ENCODE measurements around the gene RPS10. TPM values are rescaled to one million over a fixed set of nuclear protein-coding genes. Genes with fewer than 3 reads are reported as not detected.
A peak's percentile ranks its signal among the peaks of the same experiment; 100 is the strongest.

RPS10 gene
- polyA plus RNA-seq, 3 donors, result 645 to 2,603 (median 1,054) TPM

GRCh38 chr6:34425132-34425497 is 754 bp downstream of the RPS10 start:
- peak overlapping the region; percentile 78 to 87 for H3K27ac ChIP-seq (ENCODE audit: low read depth in 1 of 2, low read length in 2 of 2)
- intact Hi-C loops (cut with micrococcal nuclease), result loop anchor here (2.0 to 5.0 kb wide), 2 partner anchors 176 to 638 kb away; partner anchors contain the start of genes LEMD2 (in 1 of the 2) and SMIM29 (in 1 of the 2)
- TF ChIP-seq CTCF (IDR thresholded peaks at IDR 0.05), result no peak
- peak in 1 of 3 donors; percentile 12 for DNase-seq
- H3K27ac Mint-ChIP-seq, result peak overlapping the region; percentile 95 to 97 (median 97)
- H3K9me3 Mint-ChIP-seq, result peaks cover 0 to 4% (median 0%) of the 10 kb centered on the region in 7 donors
- H3K4me1 Mint-ChIP-seq, result peaks cover 15% of the 10 kb centered on the region
- peak overlapping the region; percentile 93 for H3K4me3 Mint-ChIP-seq
- peaks cover 33% of the 10 kb centered on the region for H4K20me1 ChIP-seq (ENCODE audit: insufficient read depth, low read length)
- peaks cover 0 to 5% (median 4%) of the 10 kb centered on the region in 3 donors for H3K27me3 Mint-ChIP-seq (ENCODE audit: low read depth in 3 of 3)
- H3K9ac ChIP-seq (ENCODE audit: insufficient read depth, low read length, poor library complexity, severe bottlenecking), result peak overlapping the region; percentile 93
- H3K4me1 ChIP-seq (ENCODE audit: control insufficient read depth in 1 of 2, insufficient read depth in 2 of 2, low read length in 2 of 2), result peaks cover 12% of the 10 kb centered on the region in 2 donors
- H3K27me3 ChIP-seq (ENCODE audit: control insufficient read depth in 2 of 2, insufficient read depth in 2 of 2, low read length in 2 of 2), result no peaks in the 10 kb centered on the region
- H3K9me3 ChIP-seq (replicated peaks in 1 of 2; ENCODE audit: control insufficient read depth in 1 of 2, insufficient read depth in 1 of 2, low read length in 2 of 2), result no peaks in the 10 kb centered on the region
- 8% methylated on average over 5 of the region's 10 CpGs for WGBS (ENCODE audit: insufficient coverage)
- H3K36me3 Mint-ChIP-seq, result peaks cover 47 to 49% of the 10 kb centered on the region in 2 donors
- H3K4me2 ChIP-seq (replicated peaks; ENCODE audit: extremely low read depth, low read length, poor library complexity, severe bottlenecking), result peak overlapping the region; percentile 83
- H3K4me3 ChIP-seq (replicated peaks in 1 of 3; ENCODE audit: low read depth in 2 of 3, low read length in 3 of 3), result peak overlapping the region; percentile 72 to 83 (median 83)
- peaks cover 45 to 48% of the 10 kb centered on the region in 2 donors for H3K36me3 ChIP-seq (replicated peaks in 1 of 2; ENCODE audit: control insufficient read depth in 1 of 2, insufficient read depth in 2 of 2, low read length in 2 of 2)
- peak overlapping the region; percentile 87 for H2AFZ ChIP-seq (ENCODE audit: insufficient read depth, low read depth, low read length, poor library complexity, severe bottlenecking)
- peaks cover 45% of the 10 kb centered on the region for H3K79me2 ChIP-seq (ENCODE audit: insufficient read depth, low read length)

GRCh38 chr6:34424200-34425131 is 1.4 kb downstream of the RPS10 start:
- peaks cover 46% of the 10 kb centered on the region for H3K79me2 ChIP-seq (ENCODE audit: insufficient read depth, low read length)
- no peaks in the 10 kb centered on the region for H3K9me3 ChIP-seq (replicated peaks in 1 of 2; ENCODE audit: control insufficient read depth in 1 of 2, insufficient read depth in 1 of 2, low read length in 2 of 2)
- DNase-seq, result no peak
- TF ChIP-seq CTCF (IDR thresholded peaks at IDR 0.05), result no peak
- WGBS (ENCODE audit: insufficient coverage), result 94% methylated on average over 12 of the region's 19 CpGs
- H3K27ac Mint-ChIP-seq, result peak overlapping the region in 6 of 7 donors; percentile 95 to 97 (median 96)
- peak overlapping the region; percentile 93 for H3K9ac ChIP-seq (ENCODE audit: insufficient read depth, low read length, poor library complexity, severe bottlenecking)
- no peak overlapping the region for H2AFZ ChIP-seq (ENCODE audit: insufficient read depth, low read depth, low read length, poor library complexity, severe bottlenecking)
- peaks cover 51 to 55% of the 10 kb centered on the region in 2 donors for H3K36me3 ChIP-seq (replicated peaks in 1 of 2; ENCODE audit: control insufficient read depth in 1 of 2, insufficient read depth in 2 of 2, low read length in 2 of 2)
- intact Hi-C loops (cut with micrococcal nuclease), result loop anchor here (2.0 to 5.0 kb wide), 2 partner anchors 176 to 637 kb away; partner anchors contain the start of genes LEMD2 (in 1 of the 2) and SMIM29 (in 1 of the 2)
- H3K27ac ChIP-seq (ENCODE audit: low read depth in 1 of 2, low read length in 2 of 2), result peak overlapping the region; percentile 78 to 87
- peaks cover 49 to 55% of the 10 kb centered on the region in 2 donors for H3K36me3 Mint-ChIP-seq
- H3K4me1 Mint-ChIP-seq, result peaks cover 15% of the 10 kb centered on the region
- peak overlapping the region; percentile 93 for H3K4me3 Mint-ChIP-seq
- H3K4me2 ChIP-seq (replicated peaks; ENCODE audit: extremely low read depth, low read length, poor library complexity, severe bottlenecking), result peak overlapping the region; percentile 83
- H3K4me1 ChIP-seq (ENCODE audit: control insufficient read depth in 1 of 2, insufficient read depth in 2 of 2, low read length in 2 of 2), result peaks cover 12% of the 10 kb centered on the region in 2 donors
- H3K27me3 Mint-ChIP-seq (ENCODE audit: low read depth in 3 of 3), result peaks cover 0 to 4% (median 3%) of the 10 kb centered on the region in 3 donors
- peaks cover 0 to 4% (median 0%) of the 10 kb centered on the region in 7 donors for H3K9me3 Mint-ChIP-seq
- peaks cover 40% of the 10 kb centered on the region for H4K20me1 ChIP-seq (ENCODE audit: insufficient read depth, low read length)
- peak overlapping the region; percentile 72 to 83 (median 83) for H3K4me3 ChIP-seq (replicated peaks in 1 of 3; ENCODE audit: low read depth in 2 of 3, low read length in 3 of 3)
- no peaks in the 10 kb centered on the region for H3K27me3 ChIP-seq (ENCODE audit: control insufficient read depth in 2 of 2, insufficient read depth in 2 of 2, low read length in 2 of 2)

Data from CD14-positive monocyte (primary cell).